Thoracic aorta (tissue), 2 donors: Measurements from ENCODE around the gene NR1H4. TPM values are rescaled to one million over a fixed set of nuclear protein-coding genes. Genes with fewer than 3 reads are reported as not detected.

Experiments used
- ATAC-seq: fragments of 150-250 bp; one replicate; pipeline ENCODE4 v1.8.0; 2017; ENCODE audit warnings: low read depth; ENCODE audit not compliant: insufficient number of reproducible peaks, low FRiP score
- DNase-seq: peaks from one replicate; pipeline ENCODE4 v3.0.0-alpha.2; 2020; ENCODE audit warnings: low spot score
- H3K27ac ChIP-seq, 2 donors: fragments of 200-600 bp; sonication (generic); 1 replicate in 1 of 2; 2 replicates in 1 of 2; pipeline ENCODE4 v1.5.1; 2016; ENCODE audit warnings: mild to moderate bottlenecking in 2 of 2, moderate library complexity in 2 of 2
- H3K27me3 ChIP-seq: fragments of 200-600 bp; sonication (generic); replicated peaks from 2 replicates; pipeline ENCODE4 v1.6.0; 2016; ENCODE audit warnings: mild to moderate bottlenecking; ENCODE audit not compliant: insufficient read depth
- H3K36me3 ChIP-seq: fragments of 200-600 bp; sonication (generic); one replicate; pipeline ENCODE4 v1.5.1; 2016
- H3K4me1 ChIP-seq, 2 donors: fragments of 200-600 bp; sonication (generic); 1 replicate in 1 of 2; 2 replicates in 1 of 2; pipeline versions ENCODE4 v1.5.1 to v1.6.0; 2016; ENCODE audit warnings: low read depth in 2 of 2, mild to moderate bottlenecking in 1 of 2; ENCODE audit not compliant: control insufficient read depth in 1 of 2
- H3K4me3 ChIP-seq: fragments of 200-600 bp; sonication (generic); 2 replicates; pipeline ENCODE4 v1.5.1; 2016; ENCODE audit warnings: mild to moderate bottlenecking
- H3K9me3 ChIP-seq: fragments of 200-600 bp; sonication (generic); 2 replicates; pipeline ENCODE4 v1.5.1; 2016
- CTCF ChIP-seq: fragments of 200-600 bp; sonication (generic); IDR thresholded peaks from one replicate; pipeline ENCODE4 v1.5.1; 2019; ENCODE audit warnings: antibody characterized with exemption
- total RNA-seq, 2 donors: library from RNA; depleted of rRNA; stranded (reverse); fragments of >200 nt; gene quantifications; one replicate each; pipeline versions ENCODE4 v1.1.0 to v1.2.3, GENCODE V29; 2016

Gene NR1H4
- total RNA-seq, 2 donors from 2014 or later, result 1.9 TPM; not detected in 1

GRCh38 chr12:100533376-100533775, 59.7 kb downstream of the NR1H4 start:
- Histone ChIP-seq H3K4me1 (no peaks in the 10 kb centered on the region), H3K27ac (no peak overlapping the region), H3K4me3 (no peak overlapping the region), H3K36me3 (no peaks in the 10 kb centered on the region), H3K27me3 (no peaks in the 10 kb centered on the region), H3K9me3 (no peaks in the 10 kb centered on the region)
- TF ChIP-seq CTCF, result no peak
- DNase-seq (no peak), ATAC-seq (no peak)

- Histone ChIP-seq H3K4me1 (no peaks in the 10 kb centered on the region), H3K4me3 (no peak overlapping the region), H3K27me3 (no peaks in the 10 kb centered on the region), H3K27ac (no peak overlapping the region), H3K9me3 (no peaks in the 10 kb centered on the region), H3K36me3 (no peaks in the 10 kb centered on the region)
- no peak for DNase-seq
- no peak for ATAC-seq
- no peak for TF ChIP-seq CTCF
Observed at GRCh38 chr12:100534625-100535227, 61.1 kb downstream of the NR1H4 start.

- no peak for DNase-seq
- TF ChIP-seq CTCF, result no peak
- H3K4me3 ChIP-seq, result no peak overlapping the region
- H3K36me3 ChIP-seq, result no peaks in the 10 kb centered on the region
- H3K27ac ChIP-seq, result no peak overlapping the region
- no peak for ATAC-seq
- no peaks in the 10 kb centered on the region for H3K4me1 ChIP-seq
- H3K9me3 ChIP-seq, result no peaks in the 10 kb centered on the region
- H3K27me3 ChIP-seq, result no peaks in the 10 kb centered on the region
Observed at GRCh38 chr12:100539202-100539601, 65.5 kb downstream of the NR1H4 start.

GRCh38 chr12:100544165-100544564, 70.5 kb downstream of the NR1H4 start:
- no peaks in the 10 kb centered on the region for H3K9me3 ChIP-seq
- no peaks in the 10 kb centered on the region for H3K27me3 ChIP-seq
- H3K27ac ChIP-seq, result no peak overlapping the region
- no peak for DNase-seq
- no peaks in the 10 kb centered on the region for H3K36me3 ChIP-seq
- no peak for TF ChIP-seq CTCF
- no peaks in the 10 kb centered on the region for H3K4me1 ChIP-seq
- H3K4me3 ChIP-seq, result no peak overlapping the region
- ATAC-seq, result no peak

- no peak for TF ChIP-seq CTCF
- Histone ChIP-seq H3K36me3 (no peaks in the 10 kb centered on the region), H3K9me3 (no peaks in the 10 kb centered on the region), H3K27ac (no peak overlapping the region), H3K4me1 (no peaks in the 10 kb centered on the region), H3K4me3 (no peak overlapping the region), H3K27me3 (no peaks in the 10 kb centered on the region)
- DNase-seq (no peak), ATAC-seq (no peak)
Observed at GRCh38 chr12:100545092-100545491, 71.4 kb downstream of the NR1H4 start.
